ENCODE data around the gene CD2BP2.
"Not testable (repeated sequence)": the region's sequence is repeated elsewhere in the genome, so short reads cannot be mapped to it uniquely, and the experiment has no call there.

The CD2BP2 gene

DNA sequence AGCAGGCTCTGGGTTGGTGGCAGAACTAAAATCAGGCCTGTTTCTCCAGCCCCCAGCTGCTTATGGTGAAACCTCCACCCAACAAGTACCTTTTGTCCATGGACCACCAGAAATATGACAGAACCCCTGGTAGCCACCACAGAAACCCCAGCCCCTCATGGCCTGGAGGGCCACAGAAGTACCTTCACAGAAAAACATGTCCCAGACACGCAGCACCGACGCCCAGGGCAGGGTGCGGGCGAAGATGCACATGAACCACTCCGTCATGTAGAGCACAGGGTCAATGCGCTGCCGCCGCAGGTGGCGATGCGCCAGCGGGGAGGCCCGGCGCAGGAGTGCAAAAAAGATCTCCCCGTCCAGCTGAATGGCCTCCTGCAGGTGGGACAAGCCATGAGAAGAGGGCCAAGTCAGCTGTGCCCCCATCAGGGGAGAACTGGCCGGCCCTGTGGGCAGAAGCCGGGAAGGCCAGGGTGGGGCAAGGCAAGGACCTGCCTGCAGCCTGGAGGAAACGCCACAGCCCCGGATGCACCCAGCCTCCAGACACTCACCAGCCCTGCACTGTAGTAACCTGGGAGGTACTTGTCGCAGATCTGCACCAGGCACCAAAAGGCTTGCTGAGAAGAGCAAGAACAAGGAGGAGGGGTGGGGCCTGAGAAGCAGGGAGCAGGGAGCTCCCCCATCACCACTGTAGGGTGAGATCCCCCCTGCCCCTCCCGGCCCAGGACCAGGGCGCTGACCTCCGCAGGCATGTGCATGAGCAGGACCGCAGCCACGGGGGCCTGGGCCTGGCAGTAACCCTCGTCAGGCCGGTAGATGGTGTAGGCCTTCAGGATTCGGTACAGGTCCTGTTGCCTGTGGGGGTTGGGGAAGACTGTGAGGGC lies 4.1 kb upstream of the CD2BP2 start:
- no peak for DNase-seq

GRCh38 chr16:30358577-30358936 lies 3.4 kb upstream of the CD2BP2 start:
- DNase-seq, result no peak

DNA sequence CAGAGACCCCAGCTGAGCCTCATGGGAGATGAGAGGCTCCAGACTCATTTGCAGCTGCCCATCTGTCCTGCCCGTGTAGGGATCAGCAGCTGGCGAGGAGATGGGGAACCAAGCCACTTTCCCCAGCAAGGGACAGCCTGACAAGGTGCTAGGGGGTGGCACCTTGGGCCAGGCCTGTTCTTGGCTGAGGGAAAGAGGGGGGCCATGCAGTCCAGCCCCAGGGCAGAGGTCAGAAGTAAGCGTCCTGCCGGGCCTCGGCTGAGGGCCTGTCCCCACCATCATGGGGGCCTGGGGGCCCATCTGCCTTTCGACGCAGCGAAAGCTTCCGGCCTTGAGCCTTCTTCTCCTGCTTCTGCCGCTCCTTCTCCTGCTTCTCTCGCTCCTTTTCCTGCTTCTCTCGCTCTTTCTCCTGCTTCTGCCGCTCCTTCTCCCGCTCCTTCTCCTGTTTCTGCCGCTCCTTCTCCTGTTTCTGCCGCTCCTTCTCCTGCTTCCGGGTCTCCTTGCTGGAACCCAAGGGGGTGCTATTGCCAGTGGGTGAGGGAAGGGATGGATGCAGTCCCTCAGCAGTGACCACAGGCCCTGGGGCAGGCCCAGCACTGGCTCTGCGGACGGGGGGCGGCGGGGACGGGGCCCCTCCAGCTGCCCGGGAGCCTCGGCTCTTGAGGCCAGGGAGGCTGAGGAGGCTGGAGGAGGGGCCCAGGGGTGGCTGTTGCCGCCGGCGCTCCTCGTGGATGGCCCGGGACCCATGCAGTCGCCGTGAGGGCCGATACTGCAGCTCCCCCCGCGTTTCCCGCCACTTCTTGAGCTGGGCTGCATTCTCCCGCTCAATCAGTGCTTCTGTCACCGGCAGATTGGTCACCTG lies 2.8 kb upstream of the CD2BP2 start:
- no peak for DNase-seq

GRCh38 chr16:30357085-30357714 lies 2.1 kb upstream of the CD2BP2 start:
- no peak for DNase-seq

- no peak for DNase-seq
Observed at GRCh38 chr16:30356401-30357084, 1.4 kb upstream of the CD2BP2 start.

- no peak for DNase-seq
Observed at GRCh38 chr16:30355954-30356308, 823 bp upstream of the CD2BP2 start.

- DNase-seq, result no peak
Observed at GRCh38 chr16:30354423-30355143, 525 bp downstream of the CD2BP2 start.

- DNase-seq, result no peak
Observed at GRCh38 chr16:30353438-30354129, 1.5 kb downstream of the CD2BP2 start.

- DNase-seq, result no peak
Observed at GRCh38 chr16:30352488-30353401, 2.4 kb downstream of the CD2BP2 start.

DNA sequence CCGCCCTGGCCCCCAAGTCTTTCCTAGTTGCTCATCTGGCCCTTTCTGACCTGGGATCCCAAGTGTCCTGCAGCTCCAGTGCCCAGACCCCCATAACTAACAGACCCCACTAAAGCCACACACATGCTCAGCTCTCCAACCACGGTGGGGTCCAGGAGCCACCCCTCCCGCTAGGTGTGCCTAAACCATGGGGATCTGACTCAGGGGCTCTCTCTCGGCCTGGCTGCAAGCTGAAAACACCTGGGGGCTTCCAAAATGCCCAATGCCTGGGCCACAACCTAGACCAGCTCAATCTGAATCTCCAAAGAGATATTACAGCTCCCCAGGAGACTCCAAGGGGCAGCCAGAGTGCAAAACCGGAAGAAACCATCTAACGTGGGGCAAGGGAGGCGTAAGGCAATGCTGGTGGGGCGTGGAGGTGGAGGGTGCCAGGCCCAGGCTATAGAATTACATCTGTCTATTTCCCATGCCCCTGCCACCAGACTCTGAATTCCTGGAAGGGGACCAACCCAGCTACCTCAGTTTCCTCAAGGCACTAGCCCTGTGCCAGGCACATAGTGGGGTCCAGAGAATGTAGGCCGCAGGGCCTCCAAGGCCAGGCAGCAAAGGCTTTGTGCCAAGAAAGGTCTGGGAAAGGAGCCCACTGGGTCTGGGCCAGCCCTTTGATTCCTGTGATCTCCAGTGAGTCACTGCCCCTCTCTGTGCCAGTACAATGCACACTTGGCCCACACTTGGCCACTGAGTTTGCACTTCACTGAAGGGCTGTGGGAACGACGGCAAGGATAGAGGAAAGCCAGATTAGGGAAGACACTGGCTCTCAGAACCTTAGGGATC lies 3.3 kb downstream of the CD2BP2 start:
- DNase-seq, result no peak

DNA sequence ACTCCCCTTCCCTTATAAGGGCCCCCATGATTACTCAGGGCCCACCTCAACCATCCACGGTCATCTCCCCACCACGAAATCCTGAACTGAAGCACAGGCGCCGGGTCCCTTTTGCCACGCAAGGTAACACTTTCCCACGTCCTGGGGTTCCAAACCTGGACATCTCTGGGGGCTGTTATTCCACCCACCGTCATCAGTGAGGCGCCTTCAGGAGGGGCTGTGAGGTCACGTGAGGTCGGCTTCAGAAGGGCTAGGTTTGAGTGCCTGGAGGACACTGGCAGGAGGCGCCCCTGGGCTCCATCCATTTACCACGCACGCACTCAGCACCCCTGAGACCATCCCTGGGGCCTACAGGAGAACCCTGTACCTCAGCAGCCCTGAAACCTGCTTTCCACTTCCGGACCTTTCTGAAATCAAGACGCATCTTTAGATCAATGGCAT lies 4.1 kb downstream of the CD2BP2 start:
- DNase-seq, result no peak

- peak; percentile 27 to 42 for DNase-seq
Observed at GRCh38 chr16:30350134-30350871, 4.8 kb downstream of the CD2BP2 start.

DNA sequence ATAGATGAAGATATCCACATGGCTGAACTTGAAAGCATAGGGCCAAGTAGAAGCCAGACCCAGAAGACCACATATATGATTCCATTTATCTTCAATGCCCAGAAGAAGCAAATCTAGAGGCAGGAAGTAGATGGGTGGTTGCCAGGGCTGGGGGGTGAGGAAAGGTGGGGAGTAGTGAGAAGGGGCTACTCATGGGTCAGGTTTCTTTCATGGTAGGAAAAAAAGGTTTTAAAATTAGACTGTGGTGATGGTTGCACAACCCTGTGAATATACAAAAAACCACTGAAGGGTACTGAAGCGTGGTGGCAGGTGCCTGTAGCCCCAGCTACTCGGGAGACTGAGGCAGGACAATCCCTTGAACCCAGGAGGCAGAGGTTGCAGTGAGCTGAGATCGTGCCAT lies 5.4 kb downstream of the CD2BP2 start:
- no peak for DNase-seq

- no peak for DNase-seq
Observed at GRCh38 chr16:30348929-30349328, 6.2 kb downstream of the CD2BP2 start.

DNA sequence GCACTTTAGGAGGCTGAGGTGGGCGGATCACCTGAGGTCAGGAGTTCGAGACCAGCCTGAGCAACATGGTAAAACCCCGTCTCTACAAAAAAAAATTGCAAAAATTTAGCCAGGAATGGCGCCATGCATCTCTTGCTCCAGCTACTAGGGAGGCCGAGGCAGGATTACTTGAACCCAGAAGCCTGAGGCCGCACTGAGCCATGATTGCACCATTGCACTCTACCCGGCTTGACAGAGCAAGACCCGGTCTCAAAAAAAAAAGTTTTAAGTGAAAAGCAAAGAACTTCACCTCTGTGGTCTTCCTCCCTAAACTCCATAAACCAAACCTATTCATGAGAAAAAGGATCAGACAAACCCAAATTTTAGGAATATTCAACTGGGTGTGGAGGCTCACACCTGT lies 7.0 kb downstream of the CD2BP2 start:
- no peak for DNase-seq

- no peak for DNase-seq
Observed at GRCh38 chr16:30346286-30346685, 8.8 kb downstream of the CD2BP2 start.

DNA sequence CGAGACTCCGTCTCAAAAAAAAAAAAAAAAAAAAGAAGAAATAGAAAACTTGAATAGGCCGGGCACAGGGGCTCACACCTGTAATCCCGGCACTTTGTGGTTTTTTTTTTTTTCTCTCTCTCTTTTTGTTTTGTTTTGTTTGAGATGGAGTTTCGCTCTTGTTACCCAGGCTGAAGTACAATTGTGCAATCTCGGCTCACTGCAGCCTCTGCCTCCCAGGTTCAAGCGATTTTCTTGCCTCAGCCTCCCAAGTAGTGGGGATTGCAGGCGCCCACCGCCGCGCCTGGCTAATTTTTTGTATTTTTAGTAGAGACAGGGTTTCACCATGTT lies 11.7 kb downstream of the CD2BP2 start:
- DNase-seq, result not testable (repeated sequence)

GRCh38 chr16:30342751-30343490 lies 12.2 kb downstream of the CD2BP2 start:
- no peak for DNase-seq
